Measurements from ENCODE around the gene DAW1. TPM values are rescaled to one million over a fixed set of nuclear protein-coding genes. Genes with fewer than 3 reads are reported as not detected.

DAW1 gene
- total RNA-seq, 1 donor from 2014 or later: 0.86 TPM

GRCh38 chr2:227973241-227973640 is 101.8 kb downstream of the DAW1 start:
- FAIRE-seq: no peak
- H3K4me3 Mint-ChIP-seq (ENCODE audit: unreplicated experiment): no peak overlapping the region

More at GRCh38 chr2:227973241-227973640, 101.8 kb downstream of the DAW1 start:
- Histone ChIP-seq H3K27me3 (ENCODE audit: insufficient read depth, low read length) (no peaks in the 10 kb centered on the region), H3K36me3 (ENCODE audit: insufficient read depth, low read length) (no peaks in the 10 kb centered on the region), H2AFZ (ENCODE audit: low read depth, low read length) (no peak overlapping the region), H3K4me2 (ENCODE audit: low read length) (no peak overlapping the region), H3K79me2 (ENCODE audit: insufficient read depth, low read length) (no peaks in the 10 kb centered on the region), H3K4me1 (ENCODE audit: insufficient read depth, low read length) (no peaks in the 10 kb centered on the region), H4K20me1 (ENCODE audit: insufficient read depth, low read length) (no peaks in the 10 kb centered on the region), H3K4me3 (ENCODE audit: insufficient read depth, low read depth, low read length) (no peak overlapping the region), H3K27ac (ENCODE audit: low read depth, low read length) (no peak overlapping the region), H3K9ac (ENCODE audit: low read length) (no peak overlapping the region), H3K9me3 (ENCODE audit: insufficient read depth, low read depth, low read length) (no peaks in the 10 kb centered on the region)
- H3K9me3 Mint-ChIP-seq (ENCODE audit: unreplicated experiment): no peaks in the 10 kb centered on the region
- no peak overlapping the region for H3K27ac Mint-ChIP-seq (ENCODE audit: unreplicated experiment)
- H3K4me1 Mint-ChIP-seq (ENCODE audit: low read depth, unreplicated experiment): no peaks in the 10 kb centered on the region
- peaks cover 4% of the 10 kb centered on the region for H3K27me3 Mint-ChIP-seq (ENCODE audit: low read depth, unreplicated experiment)
- no peak for DNase-seq (ENCODE audit: low read depth)
- TF ChIP-seq EZH2 (IDR thresholded peaks at IDR 0.05; ENCODE audit: insufficient read depth, low read length) (no peak), CTCF (IDR thresholded peaks at IDR 0.05; ENCODE audit: insufficient read depth, low read depth, low read length) (no peak)
- no peaks in the 10 kb centered on the region for H3K36me3 Mint-ChIP-seq (ENCODE audit: low read depth, unreplicated experiment)

Other genes with a start within 250 kb of the DAW1 start
- not detected in 2 replicates for gene SCYGR5, start 204.8 kb upstream of the DAW1 start, total RNA-seq
- gene SLC19A3, start 153.6 kb upstream of the DAW1 start, total RNA-seq: 0.12 and 0.14 TPM in 2 replicates
- gene SCYGR6, start 146.9 kb upstream of the DAW1 start, total RNA-seq: not detected in 2 replicates
- gene SCYGR7, start 143.3 kb upstream of the DAW1 start, total RNA-seq: not detected in 2 replicates
- not detected in 2 replicates for gene SCYGR8, start 125.7 kb upstream of the DAW1 start, total RNA-seq
- not detected in 2 replicates for gene CCL20, start 57.8 kb upstream of the DAW1 start, total RNA-seq